Sigmoid colon (tissue), 3 donors: ENCODE data around the gene FGGY.

Experiments
- POLR2A ChIP-seq, 2 donors: fragments of 450-650 bp; IDR thresholded peaks; one replicate each; pipeline ENCODE4 v1.6.1; 2016; ENCODE audit warnings: antibody characterized with exemption in 2 of 2, mild to moderate bottlenecking in 2 of 2, moderate library complexity in 2 of 2
- TF ChIP-seq, protein P1 (sequence below), 4 experiments: fragments of 450-650 bp in 3 of 4; fragments of 200-600 bp in 1 of 4; IDR thresholded peaks; one replicate each; pipeline ENCODE4 v1.5.1; 2016 to 2019; ENCODE audit warnings: antibody characterized with exemption in 4 of 4, mild to moderate bottlenecking in 3 of 4, moderate library complexity in 2 of 4

DNA sequence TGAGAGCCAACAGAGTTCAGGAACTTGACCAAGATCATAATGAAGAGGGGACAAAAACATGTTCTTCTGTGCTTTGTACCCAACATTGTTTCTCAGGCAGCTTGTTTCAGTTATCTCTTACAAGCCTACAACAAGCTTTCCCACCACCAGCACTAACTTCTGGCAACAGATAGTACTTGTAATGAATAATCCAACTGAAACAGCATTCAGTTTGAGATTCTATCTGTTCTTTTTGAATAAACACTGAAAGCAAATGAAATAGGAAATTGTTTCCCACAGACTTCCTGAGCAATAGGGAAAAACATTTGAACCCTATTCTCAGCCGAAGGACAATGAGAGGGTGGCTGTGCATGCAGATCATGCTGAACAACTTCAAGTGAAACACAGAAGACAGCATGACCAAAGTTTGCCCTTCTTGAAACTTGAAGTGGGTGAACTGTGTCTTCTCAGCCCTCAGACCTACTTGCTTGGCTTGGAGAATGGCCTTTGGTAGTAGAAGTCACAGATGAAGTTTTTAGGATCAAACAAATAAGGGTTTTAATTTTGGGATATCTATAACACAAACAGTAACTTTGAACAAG lies 506.7 kb downstream of the FGGY start:
- TF ChIP-seq POLR2A (IDR thresholded peaks at IDR 0.05) = no peak
- TF ChIP-seq, protein P1, sequence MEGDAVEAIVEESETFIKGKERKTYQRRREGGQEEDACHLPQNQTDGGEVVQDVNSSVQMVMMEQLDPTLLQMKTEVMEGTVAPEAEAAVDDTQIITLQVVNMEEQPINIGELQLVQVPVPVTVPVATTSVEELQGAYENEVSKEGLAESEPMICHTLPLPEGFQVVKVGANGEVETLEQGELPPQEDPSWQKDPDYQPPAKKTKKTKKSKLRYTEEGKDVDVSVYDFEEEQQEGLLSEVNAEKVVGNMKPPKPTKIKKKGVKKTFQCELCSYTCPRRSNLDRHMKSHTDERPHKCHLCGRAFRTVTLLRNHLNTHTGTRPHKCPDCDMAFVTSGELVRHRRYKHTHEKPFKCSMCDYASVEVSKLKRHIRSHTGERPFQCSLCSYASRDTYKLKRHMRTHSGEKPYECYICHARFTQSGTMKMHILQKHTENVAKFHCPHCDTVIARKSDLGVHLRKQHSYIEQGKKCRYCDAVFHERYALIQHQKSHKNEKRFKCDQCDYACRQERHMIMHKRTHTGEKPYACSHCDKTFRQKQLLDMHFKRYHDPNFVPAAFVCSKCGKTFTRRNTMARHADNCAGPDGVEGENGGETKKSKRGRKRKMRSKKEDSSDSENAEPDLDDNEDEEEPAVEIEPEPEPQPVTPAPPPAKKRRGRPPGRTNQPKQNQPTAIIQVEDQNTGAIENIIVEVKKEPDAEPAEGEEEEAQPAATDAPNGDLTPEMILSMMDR (IDR thresholded peaks at IDR 0.05) = no peak
